GM19351 (cell line): ENCODE measurements around the gene HCFC1.

Source experiments
- ATAC-seq: cut with Tn5 transposase; IDR thresholded peaks from one replicate; pipeline ENCODE4 v1.9.1; 2021; ENCODE audit warnings: mild to moderate bottlenecking, moderate library complexity; ENCODE audit not compliant: unreplicated experiment

The HCFC1 gene

DNA sequence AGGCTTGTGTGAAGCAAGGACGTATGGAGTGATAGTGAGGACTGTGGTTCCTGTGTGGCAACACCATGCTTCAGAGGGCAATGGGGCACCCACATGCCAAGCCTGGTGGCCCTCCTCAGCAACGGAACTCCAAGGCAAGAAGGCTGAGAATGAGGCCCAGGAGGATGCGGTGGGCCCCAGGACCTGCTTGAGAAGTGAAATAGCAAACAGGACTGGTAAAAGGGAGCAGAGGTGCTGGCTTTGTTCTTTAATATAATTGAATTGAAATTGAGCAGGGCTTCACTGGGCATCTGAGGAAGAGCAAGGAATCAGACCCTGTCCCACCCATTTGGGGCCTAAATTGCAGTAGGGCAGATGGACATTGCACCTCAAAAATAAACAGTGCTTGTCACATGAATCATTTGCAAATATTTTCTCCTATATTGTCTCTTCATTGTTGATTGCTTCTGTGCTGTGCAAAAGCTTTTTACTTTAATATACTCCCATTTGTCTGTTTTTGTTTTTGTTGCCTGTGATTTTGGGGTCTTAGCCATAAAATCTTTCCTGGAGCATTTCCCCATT, 3.2 kb upstream of the HCFC1 start:
- no peak for ATAC-seq

DNA sequence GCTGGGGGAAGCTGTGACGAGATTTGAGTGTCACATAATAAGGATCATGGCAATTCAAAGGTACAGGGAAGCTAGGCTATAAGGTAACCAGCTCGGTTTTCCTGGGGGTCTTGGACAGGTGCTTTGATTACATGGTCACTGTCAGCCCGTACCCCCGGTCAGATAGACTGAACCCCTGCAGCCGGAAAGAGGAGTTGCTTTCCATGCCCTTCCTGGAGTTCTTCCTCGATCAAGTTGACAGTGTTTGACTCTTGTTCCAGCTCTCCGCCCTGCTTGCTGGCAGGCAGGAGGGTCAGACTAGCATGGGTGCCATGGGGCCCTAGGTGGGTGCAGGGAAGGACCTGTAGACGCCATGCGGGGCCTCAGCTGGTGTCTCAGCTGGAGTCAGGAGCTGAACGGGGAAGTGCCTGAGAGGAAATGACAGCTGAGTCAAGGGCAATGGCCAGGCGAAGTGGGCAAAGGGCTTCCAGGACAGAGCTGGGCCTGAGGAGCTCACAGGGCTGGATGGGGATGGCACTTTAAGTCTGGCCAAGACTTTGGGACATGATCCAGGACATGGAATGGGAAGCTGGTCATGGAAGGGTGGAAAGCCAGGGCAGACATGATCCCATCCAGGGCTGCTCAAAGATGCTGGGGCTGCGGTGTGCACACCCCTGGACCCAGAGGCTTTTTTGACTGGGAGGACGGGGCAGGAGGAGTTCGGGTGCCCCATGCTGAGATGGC, 2.5 kb upstream of the HCFC1 start:
- ATAC-seq: no peak

DNA sequence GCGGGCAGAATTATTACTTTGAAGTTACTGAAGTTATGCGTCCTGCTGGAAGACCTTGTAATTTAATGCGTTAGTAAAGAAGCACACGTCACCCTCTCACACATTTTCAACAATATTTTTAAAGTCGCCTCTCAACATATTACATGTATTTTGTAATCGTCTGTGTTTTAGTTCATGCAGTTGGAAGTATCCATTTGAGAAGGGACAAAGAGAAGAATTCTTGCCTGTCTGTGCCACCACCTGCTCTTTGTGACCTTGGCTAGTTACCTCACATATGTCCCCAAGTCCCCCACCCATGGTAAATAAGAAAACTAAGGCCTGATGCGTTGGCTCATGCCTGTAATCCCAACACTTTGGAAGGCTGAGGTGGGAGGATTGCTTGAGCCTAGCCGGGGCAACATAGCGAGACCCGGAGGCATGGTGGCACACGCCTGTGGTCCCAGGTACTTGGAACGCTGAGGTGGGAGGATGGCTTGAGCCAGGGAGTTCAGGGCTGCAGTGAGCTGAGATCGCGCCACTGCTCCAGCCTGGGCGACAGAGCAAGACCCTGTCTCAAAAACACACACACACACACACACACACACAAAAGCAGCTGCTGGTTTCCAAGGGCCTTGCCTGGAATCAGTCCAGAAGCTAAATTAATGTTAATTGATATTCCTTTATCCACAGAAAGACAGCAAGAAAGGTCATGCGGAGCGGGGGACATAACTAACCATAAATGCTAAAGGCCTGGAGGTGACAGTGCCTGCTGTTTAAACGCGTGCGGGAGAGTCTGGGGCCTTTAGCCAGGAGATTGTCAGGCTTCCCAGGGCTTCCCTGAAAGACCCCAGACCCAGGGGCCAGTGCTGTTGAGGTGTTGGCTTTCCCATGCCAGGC, 1.7 kb upstream of the HCFC1 start:
- ATAC-seq: no peak

- ATAC-seq: peak; percentile 45
Observed at GRCh38 chrX:153972368-153973126, 929 bp upstream of the HCFC1 start, which contains the start of gene TMEM187. TMEM187 (plus strand) TSS chrX:153972754; CDS start chrX:153982063, 9,309 bp downstream.

DNA sequence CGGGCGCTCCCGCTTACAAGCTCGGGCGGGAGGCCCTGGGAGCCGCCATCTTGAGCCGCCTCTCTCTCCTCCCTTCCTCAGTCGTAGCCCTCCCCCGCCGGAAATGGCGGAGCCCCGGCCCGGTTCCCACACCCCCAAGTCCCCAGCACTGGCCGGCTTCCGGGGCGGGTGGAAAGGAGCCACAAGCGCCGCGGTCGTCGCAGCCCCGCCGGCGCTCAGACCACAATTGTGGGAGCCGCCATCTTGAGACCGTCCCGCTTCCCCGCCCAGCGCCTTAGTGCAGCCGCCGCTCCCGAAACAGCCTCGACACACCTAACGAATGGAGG, 531 bp downstream of the HCFC1 start:
- peak; percentile 37 for ATAC-seq

DNA sequence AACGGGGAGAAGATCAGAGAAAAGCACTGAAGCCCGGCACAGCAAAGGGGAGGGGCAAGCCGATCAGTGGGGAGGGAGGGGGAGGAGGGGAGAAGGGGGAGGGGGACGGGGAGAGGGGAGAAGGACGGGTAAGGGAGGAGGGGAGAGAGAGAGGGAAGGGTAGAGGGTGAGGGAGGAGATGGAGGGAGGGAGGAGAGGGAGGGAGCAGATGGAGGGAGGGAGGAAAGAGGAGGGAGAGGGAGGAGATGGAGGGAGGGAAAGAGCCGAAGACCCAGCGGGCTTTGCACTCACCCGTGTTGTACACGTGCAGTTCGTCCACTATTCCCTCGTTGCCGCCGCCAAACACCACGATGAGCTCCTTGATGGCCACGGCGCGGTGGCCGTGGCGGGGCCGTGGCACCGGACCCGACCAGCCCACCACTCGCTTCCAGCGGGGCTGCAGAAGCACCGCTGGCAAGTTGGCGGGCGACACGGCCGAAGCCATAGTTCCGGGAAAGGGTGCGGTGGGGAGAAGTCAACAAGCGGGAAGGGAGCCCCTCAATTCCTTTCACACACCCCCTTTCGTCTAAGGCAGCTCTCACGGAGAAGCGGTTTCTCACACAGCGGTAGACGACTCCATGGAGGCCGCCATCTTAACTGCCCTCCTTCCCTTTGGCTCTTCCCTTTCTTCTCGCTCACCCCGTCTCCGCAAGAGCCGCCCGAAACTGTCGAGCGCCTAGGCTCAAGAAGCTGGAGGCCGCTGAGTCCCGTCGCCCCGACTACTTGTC, 1.1 kb downstream of the HCFC1 start:
- ATAC-seq: no peak

DNA sequence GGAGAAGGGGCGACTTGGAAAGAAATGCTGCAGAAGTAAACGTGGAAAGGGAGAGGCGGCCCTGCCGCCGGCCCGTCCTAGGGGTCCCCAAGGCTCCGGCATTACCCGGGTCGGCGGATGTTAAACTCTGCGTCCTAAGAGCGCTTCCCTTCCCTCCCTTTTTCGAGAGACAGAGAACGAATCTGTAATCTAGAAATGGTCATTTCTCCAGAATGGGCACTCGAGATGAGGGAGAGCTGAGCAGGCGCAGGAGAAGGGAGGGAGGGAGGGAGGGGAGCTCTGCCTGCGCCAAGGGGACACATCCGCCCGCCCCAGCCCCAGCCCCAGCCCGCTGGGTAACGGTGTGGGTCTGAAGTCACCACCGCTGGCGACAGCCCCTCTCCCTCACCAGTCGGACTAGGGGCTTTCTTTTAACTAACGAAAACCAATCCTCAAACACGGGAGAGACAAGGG, 1.7 kb downstream of the HCFC1 start:
- no peak for ATAC-seq

- no peak for ATAC-seq
Observed at GRCh38 chrX:153969125-153969903, 2.3 kb downstream of the HCFC1 start.

DNA sequence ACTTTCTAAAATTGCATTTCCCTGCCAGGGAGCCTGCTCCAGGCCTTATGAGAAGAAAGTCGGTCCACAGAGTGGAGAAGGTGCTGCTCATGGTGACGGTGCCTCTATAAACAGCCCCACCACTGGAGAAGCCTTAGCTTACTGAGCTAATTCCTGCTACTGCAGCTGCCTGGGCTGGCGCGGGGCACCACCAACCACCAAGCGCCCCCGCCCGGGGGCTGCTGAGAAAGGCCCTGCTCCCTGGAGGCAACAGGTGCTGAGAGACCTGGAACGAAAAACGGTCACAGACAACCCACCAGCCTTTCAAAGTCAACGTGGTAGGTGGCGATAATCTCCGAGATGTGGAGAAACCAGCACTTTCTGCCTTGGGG, 2.9 kb downstream of the HCFC1 start:
- ATAC-seq: no peak

- no peak for ATAC-seq
Observed at GRCh38 chrX:153968255-153968654, 3.4 kb downstream of the HCFC1 start.

GRCh38 chrX:153967536-153968224, 3.9 kb downstream of the HCFC1 start:
- ATAC-seq: no peak

DNA sequence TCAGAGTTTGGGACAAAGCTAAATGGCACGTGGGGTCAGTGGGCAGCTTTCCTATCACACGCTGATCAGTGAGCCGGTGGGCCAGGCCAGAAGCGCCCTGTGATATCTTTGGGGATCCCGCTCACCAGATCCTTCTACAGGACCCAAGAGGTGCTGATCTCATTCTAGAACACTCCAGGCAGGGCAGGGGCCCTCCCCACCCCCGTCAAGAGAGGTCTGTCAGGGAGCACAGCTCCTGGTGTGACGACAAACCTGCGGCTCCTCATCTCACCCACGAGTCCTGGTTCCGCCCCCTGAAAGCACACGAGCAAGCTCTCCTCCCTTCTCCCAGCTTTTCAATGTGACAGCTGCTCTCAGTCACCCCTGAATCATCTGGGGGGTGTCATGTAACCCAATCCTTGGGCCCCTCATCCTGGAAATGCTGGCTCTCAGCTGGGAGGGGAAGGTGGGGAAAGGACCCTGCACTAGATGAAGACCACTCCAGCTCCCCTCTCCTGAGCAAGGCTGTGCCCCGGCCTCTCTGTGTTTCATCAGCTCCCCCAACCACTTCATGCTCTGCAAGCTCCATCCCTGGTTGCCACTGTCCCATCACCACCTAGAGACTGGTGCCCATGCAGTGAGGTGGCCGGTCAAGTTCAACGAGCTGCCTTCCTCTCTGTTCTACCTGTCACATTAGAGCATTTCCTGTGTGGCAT, 4.6 kb downstream of the HCFC1 start:
- no peak for ATAC-seq

DNA sequence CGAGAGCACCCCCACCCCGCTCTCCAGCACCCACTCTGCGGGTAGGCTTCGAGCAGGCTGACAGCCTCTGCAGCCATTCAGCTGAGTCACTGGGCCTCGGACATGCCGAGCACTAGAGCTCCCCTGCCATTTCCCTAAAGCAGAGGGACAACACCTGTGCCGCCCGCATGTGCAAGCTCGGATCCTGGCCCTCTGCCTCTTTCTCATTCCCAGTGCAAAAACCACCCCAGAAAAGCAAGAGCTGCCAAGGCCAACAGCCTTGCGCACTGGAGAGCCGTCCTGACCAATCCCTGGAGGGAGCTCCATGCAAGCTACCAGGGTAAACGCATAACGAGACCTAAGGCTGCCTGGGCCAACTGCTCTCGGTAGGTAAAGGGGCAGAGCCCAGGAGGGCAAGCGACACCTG, 5.3 kb downstream of the HCFC1 start:
- no peak for ATAC-seq

- ATAC-seq: no peak
Observed at GRCh38 chrX:153965406-153965805, 6.2 kb downstream of the HCFC1 start.

GRCh38 chrX:153964105-153964504, 7.5 kb downstream of the HCFC1 start:
- no peak for ATAC-seq

DNA sequence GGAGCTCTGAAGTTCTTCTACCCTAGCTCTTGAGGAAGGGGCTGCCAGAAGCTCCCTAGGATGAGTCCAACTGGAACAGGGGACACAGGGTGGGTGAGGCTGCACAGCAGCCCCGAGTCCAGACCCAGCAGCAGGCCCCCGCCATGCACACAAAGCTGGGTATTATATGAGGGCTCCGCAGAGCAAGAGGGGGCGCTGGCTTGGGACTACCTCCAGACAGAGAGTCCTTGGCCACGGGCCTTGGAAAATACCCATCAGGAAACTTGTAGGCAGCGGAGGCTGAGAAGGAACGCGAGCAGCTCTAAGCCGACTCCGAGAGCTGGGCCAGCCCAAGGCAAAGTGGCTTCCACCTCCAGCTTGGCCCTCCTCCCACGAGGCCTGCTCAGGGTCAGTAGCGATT, 8.1 kb downstream of the HCFC1 start:
- ATAC-seq: no peak

DNA sequence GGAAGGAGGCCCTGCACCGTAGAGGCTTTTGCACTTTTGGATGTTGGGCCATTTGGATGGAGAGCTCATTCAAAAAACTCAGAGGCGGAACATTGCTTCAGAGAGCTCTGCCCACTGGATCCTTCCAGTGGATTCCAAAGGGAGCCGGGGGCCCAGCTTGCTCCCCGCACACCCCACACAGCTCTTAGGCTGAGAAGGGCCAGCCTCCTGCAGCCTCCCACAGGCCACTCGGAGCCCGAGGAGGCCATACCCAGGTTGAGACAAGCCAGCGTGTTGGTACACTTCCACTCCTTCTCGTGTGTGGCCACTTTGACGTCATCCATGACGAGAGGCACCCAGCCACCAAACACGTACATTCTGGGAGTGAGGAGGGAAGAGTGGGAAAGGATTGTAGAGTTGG, 10.3 kb downstream of the HCFC1 start:
- ATAC-seq: no peak

DNA sequence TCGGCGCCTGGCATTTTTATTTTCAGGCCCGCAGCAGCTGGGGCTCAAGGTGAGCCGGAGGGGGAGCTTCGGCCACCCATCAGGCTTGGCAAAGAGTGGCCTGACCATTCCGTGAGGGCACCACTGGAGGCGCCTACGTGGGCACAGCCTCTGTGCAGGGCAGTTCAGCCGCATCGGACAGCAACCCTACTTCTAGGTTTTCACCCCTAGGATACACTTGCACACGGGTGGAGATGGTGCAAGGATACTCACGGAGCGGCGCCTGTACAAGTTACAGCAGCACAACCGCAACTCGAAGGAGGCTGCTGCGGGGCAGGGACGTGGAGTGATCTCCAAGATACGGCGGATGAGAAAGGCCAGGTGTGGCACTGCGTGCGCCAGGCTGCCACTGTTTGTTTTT, 10.8 kb downstream of the HCFC1 start:
- no peak for ATAC-seq

- ATAC-seq: no peak
Observed at GRCh38 chrX:153960077-153960476, 11.5 kb downstream of the HCFC1 start.
